OCI-LY3 (cell line): ENCODE measurements around the gene CASS4.

ENCODE experiments used
- CTCF ChIP-seq: fragments of 200-600, 300-600 bp; sonication (generic); IDR thresholded peaks from 2 replicates; pipeline ENCODE4 v1.5.1; 2014; ENCODE audit warnings: antibody characterized with exemption, low read length, low read depth
- EZH2phosphoT487 ChIP-seq: fragments of 200-600 bp; shearing (Covaris generic); IDR thresholded peaks from 2 replicates; pipeline ENCODE4 v1.6.1; 2018; ENCODE audit warnings: antibody characterized with exemption, mixed run types, low read depth

GRCh38 chr20:56380375-56380774, 31.7 kb upstream of the CASS4 start:
- TF ChIP-seq CTCF (no peak), EZH2phosphoT487 (no peak)
